ENCODE measurements around the gene OR52E4. TPM values are rescaled to one million over a fixed set of nuclear protein-coding genes. Genes with fewer than 3 reads are reported as not detected.

The OR52E4 gene
- total and polyA plus RNA-seq, 2 of the 13 experiments (the other 11 are each of a cell fraction or from before 2014, with no cell fraction given): not detected

DNA sequence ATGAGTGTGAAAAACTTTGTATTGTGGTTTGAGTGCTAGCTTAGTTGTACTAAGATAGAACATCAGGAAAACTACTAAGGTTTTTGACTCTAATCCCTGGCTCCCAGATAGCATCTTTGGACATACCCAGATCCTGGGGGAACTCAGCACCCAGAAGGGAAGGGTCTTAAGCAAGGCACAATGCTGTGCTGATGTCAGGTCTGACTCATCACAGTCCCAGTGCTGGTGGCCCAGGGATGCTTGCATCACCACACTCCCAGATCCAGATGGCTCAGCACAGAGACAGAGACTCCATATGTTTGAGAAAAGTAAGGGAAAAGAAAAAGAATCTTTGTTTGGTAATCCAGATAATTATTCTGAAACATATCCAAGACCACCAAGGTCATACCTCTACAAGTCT, 43.4 kb downstream of the OR52E4 start (continued):
- TF ChIP-seq, protein P1, sequence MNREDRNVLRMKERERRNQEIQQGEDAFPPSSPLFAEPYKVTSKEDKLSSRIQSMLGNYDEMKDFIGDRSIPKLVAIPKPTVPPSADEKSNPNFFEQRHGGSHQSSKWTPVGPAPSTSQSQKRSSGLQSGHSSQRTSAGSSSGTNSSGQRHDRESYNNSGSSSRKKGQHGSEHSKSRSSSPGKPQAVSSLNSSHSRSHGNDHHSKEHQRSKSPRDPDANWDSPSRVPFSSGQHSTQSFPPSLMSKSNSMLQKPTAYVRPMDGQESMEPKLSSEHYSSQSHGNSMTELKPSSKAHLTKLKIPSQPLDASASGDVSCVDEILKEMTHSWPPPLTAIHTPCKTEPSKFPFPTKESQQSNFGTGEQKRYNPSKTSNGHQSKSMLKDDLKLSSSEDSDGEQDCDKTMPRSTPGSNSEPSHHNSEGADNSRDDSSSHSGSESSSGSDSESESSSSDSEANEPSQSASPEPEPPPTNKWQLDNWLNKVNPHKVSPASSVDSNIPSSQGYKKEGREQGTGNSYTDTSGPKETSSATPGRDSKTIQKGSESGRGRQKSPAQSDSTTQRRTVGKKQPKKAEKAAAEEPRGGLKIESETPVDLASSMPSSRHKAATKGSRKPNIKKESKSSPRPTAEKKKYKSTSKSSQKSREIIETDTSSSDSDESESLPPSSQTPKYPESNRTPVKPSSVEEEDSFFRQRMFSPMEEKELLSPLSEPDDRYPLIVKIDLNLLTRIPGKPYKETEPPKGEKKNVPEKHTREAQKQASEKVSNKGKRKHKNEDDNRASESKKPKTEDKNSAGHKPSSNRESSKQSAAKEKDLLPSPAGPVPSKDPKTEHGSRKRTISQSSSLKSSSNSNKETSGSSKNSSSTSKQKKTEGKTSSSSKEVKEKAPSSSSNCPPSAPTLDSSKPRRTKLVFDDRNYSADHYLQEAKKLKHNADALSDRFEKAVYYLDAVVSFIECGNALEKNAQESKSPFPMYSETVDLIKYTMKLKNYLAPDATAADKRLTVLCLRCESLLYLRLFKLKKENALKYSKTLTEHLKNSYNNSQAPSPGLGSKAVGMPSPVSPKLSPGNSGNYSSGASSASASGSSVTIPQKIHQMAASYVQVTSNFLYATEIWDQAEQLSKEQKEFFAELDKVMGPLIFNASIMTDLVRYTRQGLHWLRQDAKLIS (CRISPR knock-in tag; IDR thresholded peaks at IDR 0.05): no peak

DNA sequence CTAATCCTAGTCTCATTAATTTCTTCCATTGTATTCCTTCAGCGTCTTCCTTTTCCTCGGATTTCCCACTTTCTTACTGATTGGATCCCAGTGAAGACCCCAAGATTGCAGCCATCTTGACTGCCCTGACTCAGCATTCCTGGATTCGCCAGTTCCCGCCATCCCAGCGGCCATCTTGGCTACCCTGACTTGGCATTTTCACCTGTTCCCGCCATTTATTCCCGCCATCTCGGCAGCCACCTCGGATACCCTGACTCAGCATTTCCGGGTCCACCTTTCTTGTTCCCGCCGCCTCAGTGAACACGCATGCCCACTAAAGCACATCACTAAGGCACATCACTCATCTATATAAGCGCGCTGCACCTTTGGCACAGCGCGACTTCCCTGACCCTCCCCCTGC, 47.8 kb downstream of the OR52E4 start:
- no TSS peak for BruUV-seq (replicated peaks)
- DNase-seq (ENCODE audit: low spot score) (no peak), ATAC-seq (no peak), FAIRE-seq (no peak)
- no peaks in the 10 kb centered on the region for H4K20me1 ChIP-seq (ENCODE audit: insufficient read depth, low read length)
- H3K79me2 ChIP-seq (ENCODE audit: insufficient read depth, low read length): no peaks in the 10 kb centered on the region
- CTCF ChIA-PET (ENCODE audit: low intra/inter-chr PET ratio, low total read pairs): no interaction called here
- H3K27ac ChIP-seq (ENCODE audit: extremely low read length, insufficient read depth, low read length): no peak overlapping the region
- H3K4me3 ChIP-seq (replicated peaks in 1 of 3; ENCODE audit: insufficient read depth in 1 of 3, low read depth in 2 of 3, low read length in 3 of 3): no peak overlapping the region
- POLR2A ChIA-PET: no interaction called here
- peak; percentile 92 to 95 for TF ChIP-seq MAFK (conservative IDR thresholded peaks at IDR 0.05 in 1 of 2, IDR thresholded peaks at IDR 0.05 in 1 of 2; ENCODE audit: low read length in 2 of 2)
- TF ChIP-seq RBM22 (optimal IDR thresholded peaks at IDR 0.05; ENCODE audit: low read length): no peak
- no peak for TF ChIP-seq RBAK (CRISPR knock-in tag; IDR thresholded peaks at IDR 0.05)
- no peak for TF ChIP-seq ZNF24 (IDR thresholded peaks at IDR 0.05)
- peak; percentile 92 for TF ChIP-seq MAFF (IDR thresholded peaks at IDR 0.05; ENCODE audit: low read depth, low read length)
- no peak overlapping the region for H3K9ac ChIP-seq (ENCODE audit: insufficient read depth, low read depth, low read length)
- no peak overlapping the region for H2AFZ ChIP-seq (ENCODE audit: low read length)
- in situ Hi-C loops (cut with HindIII; ENCODE audit: extremely low pct_ligation_motif_present, low pct_unique_long_range_greater_than_20kb): no loop called here
- WGBS (ENCODE audit: low lambda C conversion rate): 55% methylated on average over 17 of the region's 17 CpGs
- H3K4me2 ChIP-seq (ENCODE audit: low read depth, low read length): no peak overlapping the region
- no peaks in the 10 kb centered on the region for H3K9me3 ChIP-seq (ENCODE audit: low read length)
- no peaks in the 10 kb centered on the region for H3K4me1 ChIP-seq (ENCODE audit: insufficient read depth, low read length)
- H3K27me3 ChIP-seq (ENCODE audit: control insufficient read depth in 1 of 2, insufficient read depth in 2 of 2, low read length in 2 of 2): peaks cover 0 to 7% of the 10 kb centered on the region in 2 experiments; a peak in 2 of 5 replicates
- H3K36me3 ChIP-seq (replicated peaks in 1 of 2; ENCODE audit: control insufficient read depth in 1 of 2, insufficient read depth in 2 of 2, low read length in 2 of 2): no peaks in the 10 kb centered on the region
- intact Hi-C loops (cut with micrococcal nuclease; ENCODE audit: unreplicated experiment): no loop called here

All from HepG2 (cell line).